Parathyroid adenoma (tissue), 2 donors: ENCODE measurements around the gene TPM4.

Experiments
- H2AFZ ChIP-seq: fragments of 300-600 bp; sonication (generic); one replicate; pipeline ENCODE4 v1.7.0; 2017; ENCODE audit warnings: antibody characterized with exemption, mild to moderate bottlenecking
- H3K27ac ChIP-seq: fragments of 300-600 bp; sonication (generic); one replicate; pipeline ENCODE4 v1.7.0; 2017
- H3K27me3 ChIP-seq: fragments of 300-600 bp; sonication (generic); one replicate; pipeline ENCODE4 v1.7.0; 2017; ENCODE audit warnings: low read length; ENCODE audit not compliant: control insufficient read depth, insufficient read depth
- H3K36me3 ChIP-seq: fragments of 300-600 bp; sonication (generic); one replicate; pipeline ENCODE4 v1.7.0; 2017; ENCODE audit warnings: low read length; ENCODE audit not compliant: control insufficient read depth, insufficient read depth
- H3K4me1 ChIP-seq: fragments of 300-600 bp; sonication (generic); one replicate; pipeline ENCODE4 v1.7.0; 2017; ENCODE audit warnings: control low read depth
- H3K4me2 ChIP-seq: fragments of 300-600 bp; sonication (generic); one replicate; pipeline ENCODE4 v1.7.0; 2017; ENCODE audit warnings: low read length
- H3K4me3 ChIP-seq: fragments of 300-600 bp; sonication (generic); one replicate; pipeline ENCODE4 v1.7.0; 2017; ENCODE audit warnings: low read depth, low read length
- H3K79me2 ChIP-seq: fragments of 300-600 bp; sonication (generic); one replicate; pipeline ENCODE4 v1.7.0; 2017; ENCODE audit warnings: control low read depth
- H3K9ac ChIP-seq: fragments of 300-600 bp; sonication (generic); one replicate; pipeline ENCODE4 v1.7.0; 2017; ENCODE audit warnings: mild to moderate bottlenecking
- H3K9me3 ChIP-seq: fragments of 300-600 bp; sonication (generic); one replicate; pipeline ENCODE4 v1.7.0; 2017; ENCODE audit warnings: low read length; ENCODE audit not compliant: control insufficient read depth
- TF ChIP-seq, protein P1 (sequence below): fragments of 300-600 bp; sonication (generic); IDR thresholded peaks from one replicate; pipeline ENCODE4 v1.7.0; 2017; ENCODE audit warnings: antibody characterized with exemption, mild to moderate bottlenecking
- donor health status: primary hyperparathyroidism.

The TPM4 gene

GRCh38 chr19:16113727-16114126, 37.4 kb downstream of the TPM4 start:
- Histone ChIP-seq H3K79me2 (peaks cover 8% of the 10 kb centered on the region), H3K27ac (no peak overlapping the region), H3K27me3 (no peaks in the 10 kb centered on the region), H3K9ac (no peak overlapping the region), H3K4me1 (peaks cover 8% of the 10 kb centered on the region), H3K36me3 (no peaks in the 10 kb centered on the region), H3K4me2 (no peak overlapping the region), H3K4me3 (no peak overlapping the region), H2AFZ (no peak overlapping the region), H3K9me3 (no peaks in the 10 kb centered on the region)
- TF ChIP-seq, protein P1, sequence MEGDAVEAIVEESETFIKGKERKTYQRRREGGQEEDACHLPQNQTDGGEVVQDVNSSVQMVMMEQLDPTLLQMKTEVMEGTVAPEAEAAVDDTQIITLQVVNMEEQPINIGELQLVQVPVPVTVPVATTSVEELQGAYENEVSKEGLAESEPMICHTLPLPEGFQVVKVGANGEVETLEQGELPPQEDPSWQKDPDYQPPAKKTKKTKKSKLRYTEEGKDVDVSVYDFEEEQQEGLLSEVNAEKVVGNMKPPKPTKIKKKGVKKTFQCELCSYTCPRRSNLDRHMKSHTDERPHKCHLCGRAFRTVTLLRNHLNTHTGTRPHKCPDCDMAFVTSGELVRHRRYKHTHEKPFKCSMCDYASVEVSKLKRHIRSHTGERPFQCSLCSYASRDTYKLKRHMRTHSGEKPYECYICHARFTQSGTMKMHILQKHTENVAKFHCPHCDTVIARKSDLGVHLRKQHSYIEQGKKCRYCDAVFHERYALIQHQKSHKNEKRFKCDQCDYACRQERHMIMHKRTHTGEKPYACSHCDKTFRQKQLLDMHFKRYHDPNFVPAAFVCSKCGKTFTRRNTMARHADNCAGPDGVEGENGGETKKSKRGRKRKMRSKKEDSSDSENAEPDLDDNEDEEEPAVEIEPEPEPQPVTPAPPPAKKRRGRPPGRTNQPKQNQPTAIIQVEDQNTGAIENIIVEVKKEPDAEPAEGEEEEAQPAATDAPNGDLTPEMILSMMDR: no peak

- H3K9me3 ChIP-seq: no peaks in the 10 kb centered on the region
- H3K79me2 ChIP-seq: peaks cover 8% of the 10 kb centered on the region
- no peaks in the 10 kb centered on the region for H3K36me3 ChIP-seq
- TF ChIP-seq, protein P1: no peak
- no peak overlapping the region for H3K4me2 ChIP-seq
- no peak overlapping the region for H3K9ac ChIP-seq
- H3K4me1 ChIP-seq: peaks cover 8% of the 10 kb centered on the region
- no peak overlapping the region for H3K27ac ChIP-seq
- H2AFZ ChIP-seq: no peak overlapping the region
- no peaks in the 10 kb centered on the region for H3K27me3 ChIP-seq
- H3K4me3 ChIP-seq: no peak overlapping the region
Measured at GRCh38 chr19:16115301-16116039, 39.2 kb downstream of the TPM4 start.

GRCh38 chr19:16116067-16116466, 39.8 kb downstream of the TPM4 start:
- Histone ChIP-seq H3K4me1 (peaks cover 8% of the 10 kb centered on the region), H3K36me3 (no peaks in the 10 kb centered on the region), H3K4me3 (no peak overlapping the region), H2AFZ (no peak overlapping the region), H3K79me2 (peaks cover 8% of the 10 kb centered on the region), H3K9ac (no peak overlapping the region), H3K9me3 (no peaks in the 10 kb centered on the region), H3K4me2 (no peak overlapping the region), H3K27ac (no peak overlapping the region), H3K27me3 (no peaks in the 10 kb centered on the region)
- TF ChIP-seq, protein P1: no peak

GRCh38 chr19:16117594-16118033, 41.3 kb downstream of the TPM4 start:
- peaks cover 3% of the 10 kb centered on the region for H3K4me1 ChIP-seq
- no peak overlapping the region for H2AFZ ChIP-seq
- no peaks in the 10 kb centered on the region for H3K9me3 ChIP-seq
- TF ChIP-seq, protein P1: no peak
- no peaks in the 10 kb centered on the region for H3K27me3 ChIP-seq
- no peak overlapping the region for H3K4me3 ChIP-seq
- H3K4me2 ChIP-seq: no peak overlapping the region
- peaks cover 4% of the 10 kb centered on the region for H3K79me2 ChIP-seq
- H3K27ac ChIP-seq: no peak overlapping the region
- no peaks in the 10 kb centered on the region for H3K36me3 ChIP-seq
- no peak overlapping the region for H3K9ac ChIP-seq
